ENCODE results near the gene PKDREJ.
"Not testable (repeated sequence)": the region's sequence is repeated elsewhere in the genome, so short reads cannot be mapped to it uniquely, and the experiment has no call there.

The PKDREJ gene

GRCh38 chr22:46288846-46289243 is 25.7 kb upstream of the PKDREJ start:
- no peak for DNase-seq (ENCODE audit: low spot score)

- DNase-seq (ENCODE audit: low spot score), result no peak
Measured at GRCh38 chr22:46287873-46288751, 25.0 kb upstream of the PKDREJ start.

- no peak for DNase-seq (ENCODE audit: low spot score)
Measured at GRCh38 chr22:46286941-46287872, 24.1 kb upstream of the PKDREJ start.

- DNase-seq (ENCODE audit: low spot score), result no peak
Measured at GRCh38 chr22:46286006-46286405, 22.9 kb upstream of the PKDREJ start.

GRCh38 chr22:46281866-46282678 is 18.9 kb upstream of the PKDREJ start:
- DNase-seq (ENCODE audit: low spot score), result no peak

- DNase-seq (ENCODE audit: low spot score), result no peak
Measured at GRCh38 chr22:46280999-46281623, 18.0 kb upstream of the PKDREJ start.

- no peak for DNase-seq (ENCODE audit: low spot score)
Measured at GRCh38 chr22:46280063-46280817, 17.1 kb upstream of the PKDREJ start.

GRCh38 chr22:46278656-46279645 is 15.8 kb upstream of the PKDREJ start:
- DNase-seq (ENCODE audit: low spot score), result no peak

- DNase-seq (ENCODE audit: low spot score), result no peak
Measured at GRCh38 chr22:46276563-46276962, 13.4 kb upstream of the PKDREJ start.

- no peak for DNase-seq (ENCODE audit: low spot score)
Measured at GRCh38 chr22:46275455-46276122, 12.4 kb upstream of the PKDREJ start.

- DNase-seq (ENCODE audit: low spot score), result no peak
Measured at GRCh38 chr22:46274381-46274780, 11.2 kb upstream of the PKDREJ start.

- no peak for DNase-seq (ENCODE audit: low spot score)
Measured at GRCh38 chr22:46273432-46274148, 10.4 kb upstream of the PKDREJ start.

- DNase-seq (ENCODE audit: low spot score), result no peak
Measured at GRCh38 chr22:46272762-46273431, 9.8 kb upstream of the PKDREJ start.

- DNase-seq (ENCODE audit: low spot score), result no peak
Measured at GRCh38 chr22:46272196-46272595, 9.1 kb upstream of the PKDREJ start.

- no peak for DNase-seq (ENCODE audit: low spot score)
Measured at GRCh38 chr22:46269564-46269963, 6.4 kb upstream of the PKDREJ start.

- peak; percentile 96 for DNase-seq (ENCODE audit: low spot score)
Measured at GRCh38 chr22:46267431-46268279, 4.5 kb upstream of the PKDREJ start, which contains the start of gene TTC38. TTC38 (plus strand) TSS chr22:46268008; CDS start chr22:46268040, 32 bp downstream.

GRCh38 chr22:46265627-46266026 is 2.5 kb upstream of the PKDREJ start:
- DNase-seq (ENCODE audit: low spot score), result not testable (repeated sequence)

Measured in HuH-7.5 (cell line).